ENCODE results near the gene RNF141.

RNF141 gene

GRCh38 chr11:10503777-10504480 is 37.1 kb downstream of the RNF141 start:
- no peak for DNase-seq (ENCODE audit: low spot score)
- no peak overlapping the region for H3K27ac Mint-ChIP-seq
- H3K4me1 Mint-ChIP-seq (ENCODE audit: low read depth), result no peaks in the 10 kb centered on the region
- peaks cover 44% of the 10 kb centered on the region for H3K36me3 Mint-ChIP-seq (ENCODE audit: low read depth)
- no peak overlapping the region for H3K4me3 Mint-ChIP-seq
- H3K9me3 Mint-ChIP-seq, result no peaks in the 10 kb centered on the region
- H3K27me3 Mint-ChIP-seq (ENCODE audit: low read depth), result no peaks in the 10 kb centered on the region

- Mint-ChIP-seq H3K9me3 (no peaks in the 10 kb centered on the region), H3K27me3 (ENCODE audit: low read depth) (no peaks in the 10 kb centered on the region), H3K27ac (no peak overlapping the region), H3K36me3 (ENCODE audit: low read depth) (peaks cover 44% of the 10 kb centered on the region), H3K4me1 (ENCODE audit: low read depth) (no peaks in the 10 kb centered on the region), H3K4me3 (no peak overlapping the region)
- DNase-seq (ENCODE audit: low spot score), result no peak
Measured at GRCh38 chr11:10503221-10503620, 37.8 kb downstream of the RNF141 start.

- no peak overlapping the region for H3K4me3 Mint-ChIP-seq
- H3K27ac Mint-ChIP-seq, result no peak overlapping the region
- H3K4me1 Mint-ChIP-seq (ENCODE audit: low read depth), result no peaks in the 10 kb centered on the region
- no peaks in the 10 kb centered on the region for H3K9me3 Mint-ChIP-seq
- no peak for DNase-seq (ENCODE audit: low spot score)
- peaks cover 48% of the 10 kb centered on the region for H3K36me3 Mint-ChIP-seq (ENCODE audit: low read depth)
- H3K27me3 Mint-ChIP-seq (ENCODE audit: low read depth), result no peaks in the 10 kb centered on the region
Measured at GRCh38 chr11:10502770-10503169, 38.2 kb downstream of the RNF141 start.

GRCh38 chr11:10502065-10502680 is 38.8 kb downstream of the RNF141 start:
- Mint-ChIP-seq H3K27me3 (ENCODE audit: low read depth) (no peaks in the 10 kb centered on the region), H3K36me3 (ENCODE audit: low read depth) (peaks cover 53% of the 10 kb centered on the region), H3K9me3 (no peaks in the 10 kb centered on the region), H3K27ac (no peak overlapping the region), H3K4me3 (no peak overlapping the region), H3K4me1 (ENCODE audit: low read depth) (no peaks in the 10 kb centered on the region)
- DNase-seq (ENCODE audit: low spot score), result no peak

- Mint-ChIP-seq H3K27me3 (ENCODE audit: low read depth) (no peaks in the 10 kb centered on the region), H3K36me3 (ENCODE audit: low read depth) (peaks cover 51% of the 10 kb centered on the region), H3K9me3 (no peaks in the 10 kb centered on the region), H3K4me3 (no peak overlapping the region), H3K4me1 (ENCODE audit: low read depth) (no peaks in the 10 kb centered on the region), H3K27ac (no peak overlapping the region)
- DNase-seq (ENCODE audit: low spot score), result no peak
Measured at GRCh38 chr11:10500757-10501684, 40.0 kb downstream of the RNF141 start.

- no peak overlapping the region for H3K27ac Mint-ChIP-seq
Measured at GRCh38 chr11:10499874-10500601, 40.9 kb downstream of the RNF141 start.

GRCh38 chr11:10499452-10499851 is 41.5 kb downstream of the RNF141 start:
- Mint-ChIP-seq H3K27me3 (ENCODE audit: low read depth) (no peaks in the 10 kb centered on the region), H3K9me3 (no peaks in the 10 kb centered on the region), H3K4me3 (no peak overlapping the region), H3K4me1 (ENCODE audit: low read depth) (no peaks in the 10 kb centered on the region), H3K27ac (no peak overlapping the region), H3K36me3 (ENCODE audit: low read depth) (peaks cover 45% of the 10 kb centered on the region)
- no peak for DNase-seq (ENCODE audit: low spot score)

More at GRCh38 chr11:10499874-10500601, 40.9 kb downstream of the RNF141 start:
- Mint-ChIP-seq H3K36me3 (ENCODE audit: low read depth) (peaks cover 46% of the 10 kb centered on the region), H3K9me3 (no peaks in the 10 kb centered on the region), H3K4me3 (no peak overlapping the region), H3K27me3 (ENCODE audit: low read depth) (no peaks in the 10 kb centered on the region), H3K4me1 (ENCODE audit: low read depth) (no peaks in the 10 kb centered on the region)
- DNase-seq (ENCODE audit: low spot score), result no peak

GRCh38 chr11:10498426-10499250 is 42.3 kb downstream of the RNF141 start:
- no peak overlapping the region for H3K27ac Mint-ChIP-seq
- H3K4me3 Mint-ChIP-seq, result no peak overlapping the region
- DNase-seq (ENCODE audit: low spot score), result no peak
- no peaks in the 10 kb centered on the region for H3K9me3 Mint-ChIP-seq
- H3K36me3 Mint-ChIP-seq (ENCODE audit: low read depth), result peaks cover 41% of the 10 kb centered on the region
- no peaks in the 10 kb centered on the region for H3K4me1 Mint-ChIP-seq (ENCODE audit: low read depth)
- H3K27me3 Mint-ChIP-seq (ENCODE audit: low read depth), result no peaks in the 10 kb centered on the region

- Mint-ChIP-seq H3K27me3 (ENCODE audit: low read depth) (no peaks in the 10 kb centered on the region), H3K36me3 (ENCODE audit: low read depth) (peaks cover 40% of the 10 kb centered on the region), H3K9me3 (no peaks in the 10 kb centered on the region), H3K27ac (no peak overlapping the region), H3K4me3 (no peak overlapping the region), H3K4me1 (ENCODE audit: low read depth) (no peaks in the 10 kb centered on the region)
- DNase-seq (ENCODE audit: low spot score), result no peak
Measured at GRCh38 chr11:10498022-10498400, 43.0 kb downstream of the RNF141 start.

- no peak overlapping the region for H3K27ac Mint-ChIP-seq
- H3K27me3 Mint-ChIP-seq (ENCODE audit: low read depth), result no peaks in the 10 kb centered on the region
Measured at GRCh38 chr11:10497371-10498021, 43.5 kb downstream of the RNF141 start.

GRCh38 chr11:10496296-10496936 is 44.6 kb downstream of the RNF141 start:
- no peaks in the 10 kb centered on the region for H3K27me3 Mint-ChIP-seq (ENCODE audit: low read depth)
- no peaks in the 10 kb centered on the region for H3K4me1 Mint-ChIP-seq (ENCODE audit: low read depth)
- no peaks in the 10 kb centered on the region for H3K9me3 Mint-ChIP-seq
- no peak for DNase-seq (ENCODE audit: low spot score)
- H3K36me3 Mint-ChIP-seq (ENCODE audit: low read depth), result peaks cover 45% of the 10 kb centered on the region
- H3K4me3 Mint-ChIP-seq, result no peak overlapping the region
- no peak overlapping the region for H3K27ac Mint-ChIP-seq

More at GRCh38 chr11:10497371-10498021, 43.5 kb downstream of the RNF141 start:
- no peak for DNase-seq (ENCODE audit: low spot score)
- Mint-ChIP-seq H3K4me1 (ENCODE audit: low read depth) (no peaks in the 10 kb centered on the region), H3K9me3 (no peaks in the 10 kb centered on the region), H3K4me3 (no peak overlapping the region), H3K36me3 (ENCODE audit: low read depth) (peaks cover 41% of the 10 kb centered on the region)

- H3K4me1 Mint-ChIP-seq (ENCODE audit: low read depth), result no peaks in the 10 kb centered on the region
- H3K27me3 Mint-ChIP-seq (ENCODE audit: low read depth), result no peaks in the 10 kb centered on the region
- peaks cover 44% of the 10 kb centered on the region for H3K36me3 Mint-ChIP-seq (ENCODE audit: low read depth)
- no peak overlapping the region for H3K4me3 Mint-ChIP-seq
- H3K27ac Mint-ChIP-seq, result no peak overlapping the region
- no peaks in the 10 kb centered on the region for H3K9me3 Mint-ChIP-seq
- no peak for DNase-seq (ENCODE audit: low spot score)
Measured at GRCh38 chr11:10495464-10495786, 45.6 kb downstream of the RNF141 start.

Measured in T-helper 2 cell treated with Interferon-gamma antibody and Interleukin-4, amounts not matched to agents 5 μg/mL and 100 μg/mL, for 36 hours (primary cell).